Mucosa of gallbladder (tissue), 1 donor: ENCODE data around the gene TEX26. TPM values are rescaled to one million over a fixed set of nuclear protein-coding genes. Genes with fewer than 3 reads are reported as not detected.

Experiments used
- DNase-seq: peaks from one replicate; pipeline ENCODE4 v3.0.0-alpha.2; 2020; ENCODE audit warnings: low spot score
- total RNA-seq: library from RNA; stranded (reverse); gene quantifications from one replicate; pipeline ENCODE4 v1.2.1, GENCODE V29; 2021
- donor health status: DM: no; HTN: no; CAD: no.

The TEX26 gene
- 0.26 TPM for total RNA-seq

DNA sequence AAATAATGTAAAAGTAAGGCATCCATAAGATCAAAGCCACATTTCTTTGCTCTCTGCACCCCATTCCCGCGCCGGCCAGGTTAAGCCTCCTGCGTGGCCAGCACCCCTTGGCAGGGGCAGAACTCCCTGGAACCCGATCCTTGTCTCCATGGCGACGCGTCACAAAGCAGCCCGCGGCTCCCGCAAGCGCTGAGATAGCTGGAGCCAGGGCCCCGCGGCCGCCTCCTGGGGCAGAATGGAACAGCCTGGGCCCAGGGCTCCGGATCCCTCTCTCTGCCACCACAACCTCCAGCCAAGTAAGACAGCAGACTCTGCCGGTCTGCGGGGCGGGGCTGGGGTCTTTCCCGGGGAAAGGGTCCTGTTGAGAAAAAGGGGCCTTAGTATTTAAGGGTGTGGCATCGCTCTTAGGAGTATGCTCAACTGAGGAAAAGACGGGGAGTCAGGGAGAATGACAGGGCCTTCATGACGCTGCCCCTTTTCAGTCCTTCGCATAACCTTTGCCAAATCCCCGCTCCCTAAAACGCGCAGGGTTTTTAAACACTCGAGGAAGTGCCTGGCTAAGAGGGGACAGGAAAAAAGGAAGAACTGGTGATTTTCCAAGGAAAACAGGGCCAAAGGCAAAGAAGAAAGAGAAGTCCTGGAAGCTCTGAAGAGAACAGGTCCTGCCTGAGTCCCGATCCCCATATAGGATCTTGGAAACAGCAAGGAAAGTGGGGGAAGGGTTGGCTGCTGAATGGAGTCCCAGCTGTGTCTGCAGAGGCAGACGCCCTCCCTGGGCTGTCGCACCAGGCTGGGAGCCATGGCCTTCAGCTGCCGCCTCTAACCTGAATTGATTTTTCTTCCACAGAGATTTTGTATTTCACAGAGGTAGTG is at the start of gene TEX26:
TSS of gene TEX26 (plus strand) at position 176 of the 873 bp plus-strand sequence. CDS start at position 236, 60 bp downstream.
- no peak for DNase-seq

DNA sequence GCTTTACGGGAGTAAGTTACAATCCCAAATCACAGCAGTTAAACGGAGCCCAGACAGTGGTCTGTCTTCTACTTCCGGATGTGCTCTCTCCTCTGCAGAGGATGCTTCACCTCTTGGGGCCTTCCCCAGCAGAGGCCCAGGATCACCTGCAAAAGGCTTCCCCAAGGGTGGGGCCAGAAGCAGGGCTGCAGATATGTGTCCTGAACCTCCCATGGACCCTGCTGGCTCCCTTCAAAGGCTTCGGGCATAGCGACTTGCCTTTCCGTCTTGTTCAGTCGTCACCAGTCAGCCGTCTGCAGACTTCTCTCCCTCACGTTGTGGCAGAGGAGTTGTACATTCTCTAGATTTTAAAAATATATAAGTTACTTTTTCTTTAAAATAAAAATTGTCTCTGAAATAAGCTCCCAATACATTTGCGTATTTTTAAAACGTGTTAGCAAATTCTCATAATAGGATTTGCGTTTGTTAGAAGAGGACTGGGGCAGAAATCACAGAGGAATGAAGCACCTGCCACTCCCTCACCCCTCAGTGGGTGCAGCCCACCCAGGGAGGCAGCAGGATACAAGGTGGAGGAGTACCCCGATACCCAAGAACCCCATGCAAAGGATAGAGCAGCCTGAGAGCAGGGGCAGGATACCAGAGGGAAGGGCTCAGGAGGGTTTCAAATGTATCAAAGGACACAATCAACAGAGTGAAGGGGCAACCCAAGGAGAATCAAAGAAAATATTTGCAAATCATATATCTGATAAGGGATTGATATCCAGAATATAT is 49.3 kb upstream of the TEX26 start:
- no peak for DNase-seq

DNA sequence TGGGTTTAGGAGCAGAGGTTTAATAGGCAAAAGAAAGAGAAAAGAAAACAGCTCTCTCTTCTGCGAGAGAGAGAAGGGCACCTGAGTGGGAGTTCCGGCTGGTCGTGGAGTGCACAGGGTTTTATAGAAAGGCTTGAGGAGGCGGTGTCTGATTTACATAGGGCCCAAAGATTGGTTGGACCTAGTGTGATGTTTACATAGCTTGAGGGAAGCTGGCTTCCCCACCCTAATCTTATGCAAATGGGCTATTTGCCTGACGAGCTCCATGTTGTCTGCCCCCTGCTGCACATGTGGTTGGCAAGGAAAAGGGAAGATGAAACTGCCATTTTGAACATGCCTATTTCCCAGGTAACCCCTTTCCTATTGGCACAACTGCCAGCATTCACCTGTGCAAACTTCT is 47.9 kb upstream of the TEX26 start:
- DNase-seq: no peak

GRCh38 chr13:30889196-30889690 is 43.2 kb upstream of the TEX26 start:
- DNase-seq: no peak

- no peak for DNase-seq
These were observed 39.5 kb upstream of the TEX26 start for GRCh38 chr13:30892966-30893365.

- no peak for DNase-seq
These were observed 36.7 kb upstream of the TEX26 start for GRCh38 chr13:30895773-30896172.

DNA sequence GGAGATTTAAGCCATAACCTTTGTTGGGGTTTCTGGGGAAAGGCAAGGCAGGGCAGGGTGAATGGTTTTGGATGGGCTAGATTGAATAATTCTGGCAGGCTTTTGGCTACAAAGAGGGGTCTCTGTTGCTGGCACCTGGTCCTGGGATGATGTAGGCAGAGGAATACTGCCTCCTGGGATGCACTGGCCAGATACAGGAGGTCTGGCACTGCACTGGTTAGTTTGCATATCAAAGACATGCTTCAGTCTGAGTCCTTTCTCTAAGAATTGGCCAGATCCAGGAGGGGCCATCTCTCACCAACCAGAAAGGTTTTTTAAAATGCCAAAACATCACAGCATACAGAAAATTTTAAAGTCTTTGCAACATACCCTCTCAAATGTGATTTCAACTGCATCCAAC is 34.4 kb upstream of the TEX26 start:
- DNase-seq: no peak

DNA sequence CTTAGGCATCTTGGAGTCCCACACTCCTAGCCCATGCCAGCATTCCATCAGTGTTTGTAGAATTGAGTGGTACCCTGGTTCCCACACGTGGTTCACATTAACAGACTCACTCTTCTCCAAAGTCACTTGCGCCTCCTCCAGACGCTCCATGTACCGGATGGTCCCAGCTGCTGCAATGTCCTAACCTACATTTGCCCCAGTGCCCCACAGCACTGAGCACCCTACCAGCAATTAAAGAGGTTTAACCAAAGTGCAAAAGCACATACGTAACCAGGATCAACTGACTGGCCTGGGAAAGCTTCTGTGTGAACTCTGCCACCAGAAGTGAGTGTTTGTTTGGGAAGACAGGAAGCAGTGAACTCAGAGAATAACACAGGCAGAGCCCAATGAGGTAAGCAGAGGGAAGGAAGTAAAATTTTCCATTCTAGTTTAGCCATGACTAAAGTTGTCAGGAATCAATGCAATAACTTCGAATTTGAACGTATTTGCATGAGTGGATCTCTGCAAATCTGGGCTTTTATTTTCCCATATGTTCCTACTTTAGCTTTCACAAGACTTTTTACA is 33.7 kb upstream of the TEX26 start:
- no peak for DNase-seq

GRCh38 chr13:30900436-30900835 is 32.0 kb upstream of the TEX26 start:
- no peak for DNase-seq

- no peak for DNase-seq
These were observed 31.3 kb upstream of the TEX26 start for GRCh38 chr13:30900952-30901749.

DNA sequence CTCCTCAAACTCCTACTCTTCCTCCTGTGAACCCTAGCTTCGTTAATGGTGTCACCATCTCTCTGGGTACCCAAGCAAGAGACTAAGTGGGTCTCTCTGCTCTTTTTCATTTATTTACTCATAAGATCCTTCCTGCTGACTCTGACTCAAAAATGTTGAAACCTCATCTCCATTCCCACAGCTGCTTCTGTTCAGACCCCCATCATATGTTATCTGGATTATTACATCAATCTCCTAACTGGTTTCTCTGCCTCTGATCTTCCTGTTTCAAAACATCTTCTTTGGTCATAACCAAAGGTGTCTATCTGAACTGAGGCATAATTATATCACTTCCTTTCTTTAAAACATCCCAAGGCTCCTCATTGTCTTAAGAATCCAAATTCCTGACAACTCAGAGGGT is 28.4 kb upstream of the TEX26 start:
- no peak for DNase-seq

DNA sequence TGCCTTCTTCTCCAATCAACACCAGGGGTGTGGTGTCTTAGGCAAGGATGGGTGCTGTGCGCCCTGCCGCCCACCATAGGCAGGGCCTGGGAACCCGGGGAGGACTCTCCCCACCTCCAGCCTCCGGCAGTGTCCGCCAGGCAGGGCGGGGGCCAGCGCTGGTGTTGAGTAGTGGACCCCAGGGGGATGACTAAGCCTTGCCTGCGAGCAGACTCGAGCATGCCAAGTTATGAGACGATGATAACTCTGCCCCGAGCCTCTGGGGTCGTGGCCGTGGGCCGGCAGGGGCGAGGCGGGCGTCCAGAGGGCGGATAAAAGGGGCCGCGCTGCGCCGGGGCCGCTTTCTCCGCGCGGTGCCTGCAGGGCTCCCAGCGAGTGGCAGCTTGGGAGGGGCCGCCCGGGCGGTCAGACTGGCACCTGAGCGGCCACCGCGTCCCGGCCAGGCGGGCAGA is 26.5 kb upstream of the TEX26 start, which contains the start of gene MEDAG:
TSS of gene MEDAG (plus strand) at position 340 of the 452 bp plus-strand sequence. CDS start 245 bp downstream, outside the sequence.
- no peak for DNase-seq

DNA sequence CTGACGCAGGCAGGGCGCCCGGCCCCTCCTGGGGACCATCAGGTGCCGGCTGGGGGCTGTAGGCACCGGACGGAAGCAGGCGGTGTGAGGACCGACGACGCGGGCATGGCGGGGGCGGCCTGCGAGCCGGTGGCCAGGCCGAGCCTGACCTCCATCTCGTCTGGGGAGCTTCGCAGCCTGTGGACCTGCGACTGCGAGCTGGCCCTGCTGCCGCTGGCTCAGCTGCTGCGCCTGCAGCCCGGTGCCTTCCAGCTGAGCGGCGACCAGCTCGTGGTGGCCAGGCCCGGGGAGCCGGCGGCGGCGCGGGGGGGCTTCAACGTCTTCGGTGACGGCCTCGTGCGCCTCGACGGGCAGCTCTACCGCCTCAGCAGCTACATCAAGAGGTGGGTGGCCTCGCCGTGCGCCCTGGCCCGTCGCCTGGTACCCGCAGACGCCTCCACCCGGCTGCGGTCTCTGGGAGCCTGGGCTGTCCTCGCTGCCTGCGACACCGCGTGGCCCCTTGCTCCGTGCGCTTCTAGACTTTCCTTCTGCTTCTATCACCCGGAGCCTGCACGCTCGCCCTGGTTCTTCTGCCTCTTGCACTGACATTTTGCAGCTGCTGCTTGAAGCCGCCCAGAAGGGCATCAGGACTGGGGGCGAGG is 25.9 kb upstream of the TEX26 start:
- no peak for DNase-seq

DNA sequence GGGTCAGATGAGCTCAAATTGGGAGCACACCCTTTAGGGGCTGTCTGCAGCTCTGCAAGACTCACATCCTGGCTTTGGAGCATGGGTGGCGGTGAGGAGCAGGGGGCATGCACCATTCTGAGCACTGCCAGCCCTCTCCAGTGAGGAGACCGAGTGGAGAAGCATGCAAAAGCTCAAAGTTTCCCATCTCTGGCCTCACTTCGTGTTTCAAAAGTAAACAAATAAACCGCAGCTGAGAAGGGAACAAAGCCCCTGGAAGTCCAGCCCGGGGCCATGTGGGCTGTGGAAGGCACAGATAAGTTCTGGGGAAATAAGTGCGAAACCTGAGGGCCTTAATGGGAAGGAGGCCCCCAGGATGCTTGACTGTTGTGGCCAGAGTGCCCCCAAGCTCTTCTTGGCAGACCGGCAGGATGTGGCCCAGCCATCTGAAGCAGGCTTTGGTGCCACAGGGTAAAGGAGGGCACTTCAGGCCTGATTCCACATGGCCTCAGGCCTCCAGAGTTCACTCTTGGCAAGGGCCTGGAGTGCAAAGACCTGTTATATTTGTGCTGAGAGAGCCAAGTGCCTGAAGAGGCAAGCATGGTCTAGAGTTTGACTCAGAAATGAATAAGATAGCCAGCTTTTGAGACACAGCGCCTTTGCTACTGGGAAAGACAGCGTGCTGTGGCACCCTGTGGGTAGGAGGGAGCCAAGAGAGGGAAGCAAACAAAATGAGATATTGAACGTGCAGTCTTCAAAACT is 25.2 kb upstream of the TEX26 start:
- no peak for DNase-seq

DNA sequence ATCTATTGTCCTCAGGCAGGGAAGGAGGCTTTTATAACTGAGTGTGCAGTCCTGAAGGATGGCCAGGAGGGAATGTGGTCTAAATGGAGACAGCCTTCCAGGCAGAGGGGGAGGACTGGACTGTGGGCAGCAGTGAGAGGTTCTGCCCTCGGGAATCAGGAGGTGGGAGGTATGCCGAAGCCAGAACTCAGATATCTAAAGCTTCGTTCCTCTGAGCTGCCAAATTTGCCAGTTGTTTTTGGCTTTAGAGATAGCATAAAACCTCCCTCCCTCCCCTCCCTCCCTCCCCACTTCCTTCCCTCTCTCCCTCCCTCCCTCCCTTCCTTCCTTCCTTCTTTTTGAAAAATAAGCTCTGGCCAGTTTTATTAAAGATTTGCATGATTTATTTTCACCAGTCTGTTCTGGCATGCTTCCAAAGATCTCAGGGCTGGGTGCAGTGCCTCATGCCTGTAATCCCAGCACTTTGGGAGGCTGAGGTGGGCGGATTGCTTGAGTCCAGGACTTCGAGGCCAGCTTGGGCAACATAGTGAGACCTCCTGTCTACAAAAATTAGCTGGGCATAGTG is 24.0 kb upstream of the TEX26 start:
- DNase-seq: no peak

DNA sequence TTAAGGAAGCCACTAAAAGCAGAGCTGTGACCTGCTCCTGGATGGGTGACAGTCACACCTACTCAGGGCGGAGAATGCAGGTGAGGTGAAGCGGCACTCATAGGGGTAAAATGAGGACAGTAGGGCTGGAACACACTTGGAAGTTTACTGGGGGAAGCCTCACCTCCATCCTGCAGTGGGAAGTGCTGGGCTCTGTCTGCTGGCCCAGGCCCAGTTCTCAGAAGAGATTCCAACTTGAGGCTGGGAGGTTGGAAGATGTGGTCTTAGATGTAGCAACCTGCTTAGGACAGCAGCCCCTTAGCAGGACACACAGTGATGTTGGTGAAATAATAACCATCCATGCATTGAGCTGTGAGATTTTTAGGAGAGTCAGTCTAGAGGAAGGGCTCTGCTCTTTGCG is 21.8 kb upstream of the TEX26 start:
- no peak for DNase-seq

DNA sequence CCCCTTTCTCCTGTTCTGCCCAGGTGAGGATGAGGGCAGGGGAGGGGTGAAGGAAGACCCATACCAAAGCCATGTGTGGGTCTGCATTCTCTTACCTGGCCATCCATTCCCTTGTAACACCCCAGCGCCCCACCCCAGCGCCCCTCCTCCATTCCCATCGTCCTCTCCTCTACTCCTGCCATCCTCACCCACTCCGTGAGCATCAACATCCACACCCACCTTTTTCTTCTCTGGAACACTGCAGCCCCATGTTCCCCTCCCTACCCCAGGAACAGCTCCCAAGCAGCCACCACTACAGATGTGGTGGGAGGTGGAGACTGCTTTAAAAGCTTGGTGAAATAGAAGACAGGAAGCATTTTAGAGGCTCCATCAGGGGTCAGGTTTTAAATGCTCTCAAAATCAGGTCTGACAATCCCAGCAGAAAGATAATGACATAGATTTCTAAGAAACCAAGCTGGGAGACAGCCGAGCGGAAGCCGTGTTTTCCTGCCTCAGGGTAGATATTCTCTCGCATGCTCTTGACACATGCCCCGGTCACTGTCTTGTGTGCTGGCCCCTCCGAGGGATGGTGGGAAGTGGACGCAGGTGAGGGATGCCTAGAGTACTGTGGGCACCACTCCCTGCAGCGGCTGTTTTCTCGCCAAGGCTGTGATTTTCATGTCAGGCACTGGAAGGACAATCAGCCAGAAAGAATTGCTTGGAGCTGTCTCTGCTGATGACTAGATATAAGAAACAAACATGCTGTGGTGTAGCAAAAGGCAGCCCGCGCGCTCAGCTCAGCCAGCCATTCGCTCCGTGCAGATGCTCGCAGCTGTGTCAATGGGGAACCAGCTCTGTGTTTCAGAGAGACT is 16.5 kb upstream of the TEX26 start:
- no peak for DNase-seq

DNA sequence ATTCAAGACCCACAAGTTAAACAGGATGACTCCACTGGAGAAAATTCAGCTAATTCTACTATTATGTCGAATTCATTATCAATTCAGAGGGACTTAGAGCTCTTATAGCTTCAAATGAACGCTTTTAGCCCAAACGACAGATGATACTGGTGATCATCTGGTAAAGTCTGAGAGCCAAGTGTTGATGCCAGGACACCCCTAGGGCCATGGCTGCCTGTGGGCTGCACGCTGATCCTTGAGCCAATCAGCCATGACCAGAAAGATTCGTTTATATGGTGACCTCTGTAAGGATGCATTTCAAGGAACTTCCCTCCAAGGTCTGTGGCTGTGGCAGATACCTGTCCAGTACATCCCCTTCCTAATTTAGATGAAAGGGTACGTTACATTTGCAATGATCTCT is 15.5 kb upstream of the TEX26 start:
- DNase-seq: no peak
